Putamen (tissue), 1 donor: ENCODE results near the gene ACTG1.

Experiments
- DNase-seq: peaks from one replicate; pipeline ENCODE4 v3.0.0-alpha.2; 2016; ENCODE audit warnings: low spot score

ACTG1 gene

DNA sequence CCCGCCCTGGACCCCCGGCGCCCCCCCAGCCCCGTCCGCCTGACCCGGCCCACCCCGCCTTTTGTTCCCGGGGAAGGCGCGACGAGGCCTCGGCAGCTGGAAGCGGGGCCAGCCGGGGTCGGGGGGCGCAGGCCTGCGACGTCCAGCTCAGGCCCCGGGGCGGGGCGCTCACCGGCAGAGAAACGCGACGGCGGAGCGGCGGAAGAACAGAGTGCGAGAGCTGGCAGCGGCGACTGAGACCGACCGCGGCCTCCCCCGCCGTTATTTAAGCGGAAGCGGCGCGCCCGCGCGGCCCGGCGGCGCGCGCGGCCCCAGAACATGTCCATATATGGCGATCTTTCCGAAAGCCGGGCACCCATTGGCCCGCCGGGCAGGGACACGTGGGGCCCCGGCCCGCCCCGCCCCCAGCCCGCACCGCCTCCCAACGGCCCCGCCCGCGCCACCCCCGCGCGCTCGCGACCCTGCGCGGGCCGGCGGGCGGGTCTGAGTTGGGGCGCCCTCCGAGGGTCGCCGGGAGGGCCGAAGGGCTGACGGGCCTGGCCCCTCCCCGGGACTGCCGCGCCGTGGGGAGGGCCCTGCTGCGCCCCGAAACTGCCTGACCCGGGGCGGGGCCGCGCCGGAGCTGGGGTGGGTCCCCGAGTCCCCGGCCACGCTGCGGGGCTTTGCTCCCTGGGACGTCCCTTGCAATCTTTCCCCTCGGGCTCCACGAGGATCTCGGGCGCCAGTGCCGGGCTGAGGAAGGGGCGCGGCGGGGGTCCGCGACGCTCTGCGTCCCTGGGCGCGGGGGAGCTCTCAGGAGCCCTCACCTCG lies at the start of gene ACTG1:
ACTG1 (minus strand) TSS at position 238 of the 810 bp plus-strand sequence. CDS start 445 bp downstream, outside the sequence.
- peak; percentile 94 for DNase-seq

DNA sequence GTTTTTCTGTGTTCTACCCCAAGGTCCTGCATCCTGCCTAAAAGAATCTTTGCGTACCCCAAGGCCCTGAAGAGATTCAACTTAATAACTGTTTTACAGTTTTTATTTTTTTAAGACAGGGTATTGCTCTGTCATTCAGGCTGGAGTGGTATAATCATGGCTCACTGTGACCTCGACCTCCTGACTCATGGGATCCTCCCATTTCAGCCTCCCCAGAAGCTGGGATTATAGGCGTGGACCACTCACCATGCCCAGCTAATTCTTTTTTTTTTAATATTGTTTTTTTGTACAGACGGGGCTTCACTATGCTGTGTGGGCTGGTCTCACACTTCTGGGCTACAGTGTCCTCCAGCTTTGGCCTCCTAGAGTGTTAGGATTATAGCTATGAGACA lies 48.9 kb upstream of the ACTG1 start:
- DNase-seq, result no peak

DNA sequence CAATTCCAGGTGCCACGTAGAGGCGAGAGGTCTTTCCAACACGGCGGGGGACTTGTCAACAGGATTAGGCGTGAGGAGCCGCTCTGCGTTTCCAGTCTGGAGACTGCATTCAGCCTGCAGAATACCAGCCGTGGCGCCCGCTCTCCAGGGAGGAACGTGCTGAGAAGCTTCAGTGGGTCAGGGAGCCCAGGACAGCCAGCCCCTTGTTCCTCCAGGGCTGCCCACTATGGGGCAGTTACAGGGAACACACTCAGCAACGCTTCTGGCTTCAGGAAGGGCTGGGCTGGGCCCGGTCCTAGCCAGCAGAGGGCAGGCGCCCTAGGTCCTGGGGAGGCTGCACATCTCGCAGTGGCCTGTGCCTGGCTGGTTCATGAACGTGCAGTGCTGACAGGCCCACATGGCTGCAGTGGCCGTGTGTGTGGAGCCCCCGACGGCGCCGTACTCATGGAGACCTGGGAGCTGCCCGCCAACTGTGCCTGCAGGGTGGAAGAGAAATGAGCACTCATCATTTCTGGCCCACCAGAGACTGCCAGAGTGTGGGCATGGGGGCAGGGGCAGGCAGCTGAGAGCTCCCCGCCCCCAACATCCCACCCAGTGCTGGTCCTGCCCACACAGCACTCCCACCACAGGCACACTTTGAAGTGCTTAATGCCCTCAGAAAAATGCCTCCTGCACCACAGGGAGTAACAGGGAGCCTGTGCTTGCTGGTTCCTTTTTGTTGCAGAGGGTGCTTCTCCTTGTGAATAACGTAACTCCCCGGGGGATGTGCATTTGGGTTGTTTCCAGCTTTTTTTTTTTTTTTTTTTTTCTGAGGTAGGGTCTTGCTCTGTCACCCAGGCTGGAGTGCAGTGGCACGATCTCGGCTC lies 46.6 kb upstream of the ACTG1 start:
- no peak for DNase-seq

DNA sequence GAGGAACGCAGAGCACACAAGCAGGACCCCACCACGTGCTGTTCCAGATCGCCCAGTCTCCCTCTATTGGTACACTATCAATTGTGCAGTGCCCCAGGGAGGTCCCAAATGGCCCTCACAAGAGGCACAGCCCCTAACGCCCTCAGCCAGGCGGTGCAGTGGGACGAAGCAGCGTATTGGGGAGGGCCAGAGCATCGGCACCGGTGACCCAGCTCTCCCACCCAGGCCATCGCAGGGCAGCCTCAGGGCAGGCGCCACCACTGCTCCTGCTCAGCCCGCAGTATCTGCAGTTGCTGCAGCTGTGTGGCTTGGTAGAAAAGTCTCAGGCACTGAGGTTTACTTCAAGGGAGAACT lies 45.5 kb upstream of the ACTG1 start:
- no peak for DNase-seq

DNA sequence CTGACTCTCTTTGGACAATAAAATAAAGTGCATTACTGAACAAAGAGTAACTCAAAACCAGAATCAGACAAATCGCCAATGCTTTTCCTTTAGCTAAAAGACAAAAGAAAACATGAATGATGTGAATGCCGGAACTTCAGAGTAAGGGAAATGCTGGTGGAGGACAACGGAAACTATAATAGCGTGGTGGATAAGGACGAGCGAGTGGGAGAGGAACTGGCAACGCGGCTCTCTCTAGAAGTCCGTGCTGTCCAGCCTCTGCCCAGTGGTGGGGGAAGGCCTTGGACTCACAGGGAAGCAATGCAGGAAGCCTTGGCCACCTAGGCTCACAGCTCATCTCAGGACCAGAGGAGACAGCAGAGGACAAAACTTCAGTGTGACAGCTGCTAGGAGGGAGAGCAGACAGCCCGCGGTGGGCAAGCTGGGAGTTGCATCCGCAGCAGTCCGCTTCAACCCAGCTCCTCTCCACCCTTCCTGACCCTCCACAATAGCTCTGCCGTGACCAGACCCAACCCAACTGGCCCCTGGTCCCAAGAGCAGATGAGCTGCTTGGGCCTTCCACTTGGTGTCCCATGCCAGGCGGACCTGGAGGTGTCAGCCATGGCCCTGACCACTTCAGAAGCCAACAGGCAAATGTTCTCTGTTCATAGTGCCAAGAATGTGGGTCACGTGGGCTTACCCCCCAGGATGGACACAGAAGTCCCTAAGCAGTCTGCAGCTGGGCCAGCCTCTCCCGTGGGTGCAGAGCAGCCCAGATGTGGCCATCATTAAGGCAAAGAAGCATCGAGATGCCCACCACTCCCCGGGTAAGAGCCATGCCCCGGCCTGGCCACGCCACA lies 44.9 kb upstream of the ACTG1 start:
- DNase-seq, result no peak

DNA sequence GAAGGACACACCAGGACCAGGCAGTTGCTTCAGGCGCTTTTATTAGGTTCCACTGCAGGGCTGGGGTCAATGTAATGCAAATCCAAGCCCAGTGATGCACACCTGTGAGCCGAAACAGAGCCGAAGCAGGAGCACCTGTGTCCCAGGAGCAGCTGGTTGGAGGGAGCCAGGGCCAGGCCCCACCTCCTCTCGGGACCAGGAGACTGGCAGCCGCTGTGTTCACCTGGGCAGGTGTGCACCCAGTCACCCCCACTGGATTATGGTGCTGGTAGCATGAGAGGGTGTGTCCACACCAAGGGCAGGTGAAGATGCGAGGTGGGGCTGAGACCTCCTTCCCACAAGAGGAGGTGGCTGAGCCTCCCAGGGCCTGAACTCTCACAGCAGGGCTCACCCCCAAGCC lies 44.3 kb upstream of the ACTG1 start:
- DNase-seq, result no peak

DNA sequence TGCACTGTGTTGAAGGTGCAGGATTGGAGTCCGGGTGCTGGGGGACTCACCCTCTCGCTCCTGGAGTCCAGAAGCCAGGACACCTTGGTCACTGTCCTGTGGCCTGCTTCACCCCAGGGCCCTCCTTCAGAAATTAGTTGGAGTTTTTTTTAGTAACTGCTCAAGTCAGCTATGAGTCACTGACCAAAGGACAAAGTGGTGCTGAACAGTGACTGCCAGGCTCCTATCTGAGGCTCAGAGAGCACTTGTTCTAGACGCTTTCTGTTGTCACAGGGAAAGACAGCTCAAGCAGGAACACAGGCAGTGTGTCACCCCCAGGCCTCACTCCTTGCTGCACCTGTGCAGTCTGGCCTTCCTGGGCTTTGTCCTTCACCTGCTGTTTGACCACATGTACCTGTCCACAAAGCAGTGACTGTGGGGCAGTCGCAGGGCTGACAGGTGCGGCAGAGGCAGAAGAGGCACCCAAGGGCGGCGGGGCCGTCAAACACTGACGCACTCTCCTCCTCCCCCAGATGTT lies 43.6 kb upstream of the ACTG1 start:
- DNase-seq, result no peak

DNA sequence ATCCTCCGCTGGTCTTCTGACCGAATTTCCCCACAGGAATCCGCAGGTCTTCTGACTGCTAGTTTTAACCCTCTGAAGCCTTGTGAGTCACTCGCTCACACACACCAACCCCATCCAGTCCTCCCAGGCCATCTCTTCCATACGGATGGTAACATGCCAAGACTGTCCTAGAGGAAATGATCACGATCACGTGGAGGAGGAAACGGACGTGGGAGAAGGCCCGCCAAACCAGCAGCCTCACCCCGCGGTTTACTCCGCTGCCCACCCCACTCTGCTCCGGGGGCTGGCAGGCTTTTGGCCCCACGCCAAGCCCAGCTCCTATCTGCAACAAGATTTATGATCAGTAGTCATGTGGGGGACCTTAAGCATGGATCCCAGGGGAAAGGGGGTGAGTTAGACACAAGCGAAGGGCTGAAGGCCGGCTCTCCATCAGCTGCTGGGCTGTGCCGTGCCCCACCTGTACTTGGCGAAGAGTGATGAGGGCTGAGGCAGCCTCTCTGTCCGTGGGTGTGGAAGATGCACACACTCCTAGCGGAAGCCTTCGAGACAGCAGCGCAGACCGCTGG lies 41.1 kb upstream of the ACTG1 start:
- DNase-seq, result no peak

DNA sequence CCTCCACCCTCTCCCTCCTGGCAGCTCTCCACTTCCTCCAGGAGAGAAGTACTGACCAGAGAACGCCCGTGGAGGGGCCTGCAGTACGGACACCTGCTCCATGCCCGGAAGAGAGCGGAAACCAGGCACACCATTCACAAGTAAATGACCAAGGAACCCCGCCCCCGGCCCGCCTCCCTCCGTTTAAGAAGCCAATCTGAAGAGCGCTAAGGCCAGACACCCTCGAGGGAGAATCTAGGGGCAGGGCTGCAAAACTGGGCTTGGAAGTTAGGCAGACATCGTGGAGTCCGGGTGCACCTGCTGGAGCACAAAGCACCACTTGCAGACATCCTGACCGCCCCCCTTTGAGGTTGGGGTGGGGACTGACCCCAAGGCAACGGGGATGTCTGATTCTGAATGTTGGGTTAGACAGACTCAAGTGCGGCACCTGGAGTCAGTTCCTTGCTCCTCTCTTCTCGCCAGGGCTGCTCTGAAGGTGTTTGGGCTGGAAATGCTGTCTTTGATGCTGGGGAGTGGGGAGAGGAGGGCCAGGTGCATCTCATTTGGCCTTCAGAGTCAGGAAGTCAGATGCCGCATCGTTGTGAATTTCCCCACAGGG lies 40.5 kb upstream of the ACTG1 start:
- peak; percentile 52 for DNase-seq

DNA sequence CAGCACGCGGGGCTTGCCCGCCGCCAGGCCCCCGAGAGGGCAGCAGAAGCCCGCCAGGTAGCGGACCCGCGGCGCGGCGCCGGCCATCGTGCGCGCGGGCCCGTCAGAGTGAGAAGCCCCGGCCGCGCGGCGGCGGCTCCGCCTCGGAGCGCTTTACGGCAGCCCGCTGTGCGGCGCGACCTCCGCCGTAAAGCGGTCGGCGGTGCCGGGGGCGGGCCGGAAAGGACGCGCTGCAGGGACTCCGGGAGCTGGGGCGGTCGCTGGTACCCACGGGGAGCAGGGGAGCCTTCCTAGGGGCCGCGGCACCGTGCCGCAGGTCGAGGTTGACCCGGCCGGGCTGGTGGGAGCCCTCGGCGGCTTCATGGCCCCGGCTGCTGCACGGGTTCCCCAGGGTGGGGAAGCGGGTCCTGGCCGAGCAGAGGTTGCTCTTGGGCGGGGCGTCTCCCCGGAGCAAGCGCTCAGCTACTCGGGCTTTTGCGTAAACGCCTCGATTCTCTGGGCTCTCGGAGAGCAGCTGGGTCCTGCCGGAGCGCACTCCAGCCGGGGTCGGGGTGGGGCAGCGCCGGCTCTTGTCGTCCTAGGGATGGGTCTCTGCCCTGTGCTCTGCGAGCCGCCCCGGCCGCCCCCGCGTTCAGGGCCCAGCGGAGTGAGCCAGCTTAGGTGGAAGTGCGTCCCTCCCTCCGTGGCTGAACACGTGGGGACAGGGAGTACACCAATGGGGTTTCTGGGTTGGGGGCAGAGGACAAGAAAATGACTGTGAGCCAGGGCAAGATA lies 39.8 kb upstream of the ACTG1 start, which contains the start of gene FAAP100:
FAAP100 (minus strand) TSS at position 110 of the 774 bp plus-strand sequence; CDS start at position 87, 23 bp downstream.
- DNase-seq, result peak; percentile 76

DNA sequence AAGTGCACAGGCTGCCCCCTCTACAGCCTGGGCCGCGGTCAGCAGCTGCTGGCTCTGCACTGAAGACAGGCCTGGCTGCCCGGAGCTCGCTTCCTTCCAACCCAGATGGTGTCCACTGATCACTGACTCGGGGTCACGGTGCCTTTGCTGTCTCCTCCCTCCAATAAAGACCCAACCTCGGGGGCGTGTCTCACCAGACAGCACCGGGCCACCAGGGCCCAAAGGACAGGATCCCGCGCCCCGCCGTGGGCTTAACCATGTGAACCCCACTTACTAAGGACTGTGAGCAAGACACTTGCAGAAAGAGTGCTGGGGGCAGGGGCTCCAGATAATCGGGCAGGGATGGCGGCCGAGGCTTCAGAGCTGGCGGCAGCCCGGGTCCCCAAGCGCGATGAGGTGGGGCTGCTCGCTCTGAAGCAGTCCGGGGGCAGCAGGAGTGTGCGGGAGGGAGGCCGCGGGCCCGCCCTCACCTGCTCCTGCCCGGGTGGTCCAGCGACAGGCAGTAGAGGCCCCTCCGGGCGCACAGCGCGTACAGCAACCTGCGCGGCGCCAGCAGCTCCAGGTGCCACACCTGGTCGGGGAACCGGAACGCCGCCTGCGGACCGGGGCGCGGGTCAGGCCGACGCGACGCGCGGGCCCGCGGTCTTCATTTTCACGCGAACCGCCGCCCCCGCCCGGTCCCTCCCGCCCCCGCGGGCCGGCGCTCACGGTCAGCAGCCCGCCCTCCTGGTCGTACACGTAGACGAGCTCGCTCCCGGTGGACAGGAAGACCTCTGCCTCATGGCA lies 39.1 kb upstream of the ACTG1 start:
- DNase-seq, result no peak

DNA sequence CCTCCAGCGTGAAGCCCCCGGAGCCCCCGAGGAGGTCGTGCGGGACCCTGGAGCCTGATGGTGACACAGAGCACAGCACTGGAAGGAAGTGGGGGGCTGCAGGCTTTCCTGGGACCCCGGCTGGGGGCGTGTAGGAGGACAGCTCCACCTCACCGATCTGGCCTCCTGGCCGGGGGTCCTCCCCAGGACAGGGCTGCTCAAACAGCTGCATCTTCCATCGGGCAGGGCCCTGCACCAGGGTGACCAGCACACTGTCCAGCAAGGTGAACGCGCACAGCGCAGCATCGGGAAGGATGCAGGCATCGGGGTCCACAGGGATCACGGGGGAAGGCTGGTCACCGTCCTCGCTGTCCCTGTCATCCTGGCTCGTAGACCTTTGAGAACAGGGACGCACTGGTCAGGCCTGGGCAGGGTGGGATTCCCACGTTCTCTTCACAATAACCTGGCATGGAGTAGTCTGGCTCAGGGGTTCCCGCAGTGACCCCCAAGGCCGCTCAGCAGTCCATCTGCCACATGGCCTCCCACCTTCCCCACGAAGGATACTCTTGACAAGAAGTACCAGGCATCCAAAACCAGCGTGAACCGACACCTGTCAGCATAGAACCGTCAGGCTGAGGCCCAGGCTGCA lies 38.3 kb upstream of the ACTG1 start:
- DNase-seq, result no peak

DNA sequence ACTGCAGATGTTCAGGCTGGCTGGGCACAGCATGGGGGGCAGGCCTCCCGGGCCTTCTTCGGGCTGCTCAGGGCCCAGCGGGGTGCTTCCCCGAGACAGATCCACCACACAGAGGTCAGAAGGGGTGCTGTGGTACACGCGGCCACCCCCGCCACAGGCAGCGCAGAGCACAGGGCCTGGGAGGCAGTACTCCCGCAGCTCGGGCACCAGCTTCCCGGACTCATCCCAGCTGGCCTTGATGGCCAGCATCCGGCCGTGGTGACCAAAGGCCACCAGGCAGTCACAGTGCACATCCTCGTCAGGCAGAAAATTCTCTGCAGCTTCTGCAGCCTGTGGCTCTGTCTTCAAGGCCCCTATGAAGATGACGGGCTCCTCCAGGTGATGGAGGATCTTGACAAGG lies 37.7 kb upstream of the ACTG1 start:
- DNase-seq, result no peak

DNA sequence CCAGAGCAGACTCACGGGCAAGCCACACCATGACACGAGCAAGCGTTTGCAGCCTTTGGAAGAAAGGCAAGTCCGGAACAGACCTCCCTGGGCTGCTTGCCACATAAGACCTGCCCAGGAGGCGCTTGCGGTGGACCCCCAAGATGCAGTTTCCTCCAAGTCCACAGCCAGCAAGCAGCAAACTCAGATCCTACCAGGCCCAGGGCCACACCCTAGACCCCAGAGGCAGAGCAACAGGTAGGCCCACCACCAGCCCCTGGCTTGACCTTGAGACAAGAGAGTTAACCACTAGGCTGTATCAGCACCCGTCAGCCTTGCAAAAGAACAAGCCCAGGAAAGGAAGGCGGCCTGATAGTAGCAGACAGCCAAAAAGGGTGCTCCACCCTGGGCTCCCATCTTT lies 37.2 kb upstream of the ACTG1 start:
- DNase-seq, result no peak

DNA sequence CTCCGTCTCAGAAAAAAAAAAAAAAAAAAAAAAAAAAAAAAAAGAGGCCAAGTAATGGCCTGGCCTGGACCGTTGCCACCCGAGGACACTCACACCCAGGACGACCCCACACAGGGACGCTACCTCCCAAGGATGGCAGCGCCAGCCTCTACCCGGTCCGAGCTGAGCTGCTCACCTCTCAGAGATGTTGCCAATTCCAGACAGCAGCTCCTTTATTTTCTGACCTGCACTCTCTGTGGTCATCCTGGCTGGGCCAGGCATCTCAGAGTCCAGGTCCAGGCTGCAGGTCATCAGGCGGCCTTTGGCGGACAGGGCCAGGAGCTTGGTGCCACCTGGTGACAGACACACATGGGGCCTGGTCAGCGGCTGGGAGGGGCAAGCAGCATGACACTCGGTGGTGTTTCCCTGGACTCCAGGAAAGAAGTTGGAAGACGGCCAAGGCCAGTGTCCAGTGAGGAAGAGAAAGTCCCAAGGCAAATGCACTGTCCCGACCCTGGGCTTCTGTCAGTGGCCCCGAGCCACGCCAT lies 36.5 kb upstream of the ACTG1 start:
- DNase-seq, result no peak

DNA sequence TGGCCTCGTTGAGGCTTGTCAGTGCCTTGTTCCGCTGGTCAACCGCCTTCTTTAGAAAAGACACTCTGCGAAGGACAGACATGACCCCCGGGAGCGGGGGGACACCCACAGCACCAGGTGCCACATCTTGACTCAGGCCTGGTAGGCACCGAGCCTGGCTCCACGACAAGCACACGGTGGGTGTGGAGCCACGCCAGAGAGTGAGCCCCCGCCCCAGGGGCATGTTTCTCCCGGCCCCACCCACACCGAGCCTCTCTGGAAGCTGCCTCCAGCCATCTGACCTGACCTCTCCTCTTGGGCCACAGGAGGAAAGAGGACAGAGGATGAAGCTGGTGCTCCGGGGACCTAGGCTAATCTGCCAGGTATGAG lies 35.0 kb upstream of the ACTG1 start:
- no peak for DNase-seq

DNA sequence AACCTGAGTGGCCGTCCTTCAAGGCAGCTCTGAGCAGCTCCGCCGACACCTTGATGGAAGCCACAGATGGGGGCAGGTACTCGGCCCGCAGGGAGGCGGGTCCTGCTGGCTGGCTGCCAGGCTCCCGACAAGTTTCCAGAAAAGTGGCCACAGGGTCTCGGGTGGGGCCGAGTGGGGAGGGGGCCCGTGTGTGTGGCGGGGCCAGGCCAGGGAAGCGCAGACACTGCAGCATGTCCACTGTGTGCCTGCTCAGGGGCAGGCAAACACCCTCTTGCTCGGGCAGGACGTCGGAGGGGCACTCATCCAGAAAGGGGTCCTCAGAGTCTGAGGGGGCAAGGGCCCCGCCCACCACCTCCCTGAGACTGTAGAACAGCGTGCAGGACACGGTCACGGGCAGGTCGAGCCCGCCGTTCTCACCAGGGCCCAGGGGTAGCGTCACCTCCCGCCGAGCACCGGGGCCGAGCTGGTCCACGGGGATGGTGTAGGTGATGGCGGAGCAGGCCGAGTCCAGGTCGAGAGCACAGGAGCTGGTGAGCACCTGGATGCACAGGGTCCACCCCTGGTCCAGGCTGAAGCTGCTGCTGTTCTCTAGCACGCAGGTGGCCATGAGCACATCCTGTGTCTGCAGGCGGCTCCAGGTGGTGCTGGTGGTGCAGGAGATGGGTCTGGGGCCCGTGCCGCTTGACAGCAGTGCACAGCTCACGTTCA lies 34.5 kb upstream of the ACTG1 start:
- no peak for DNase-seq
